Measurements from ENCODE around the gene BCL2L1. TPM values are rescaled to one million over a fixed set of nuclear protein-coding genes. Genes with fewer than 3 reads are reported as not detected.

Gene BCL2L1
- total RNA-seq, 1 donor from 2014 or later = 42.5 TPM

GRCh38 chr20:31698803-31699718 lies 23.6 kb downstream of the BCL2L1 start:
- DNase-seq (ENCODE audit: low spot score) = no peak

GRCh38 chr20:31698243-31698802 lies 24.3 kb downstream of the BCL2L1 start:
- no peak for DNase-seq (ENCODE audit: low spot score)
- intact Hi-C loops (cut with DNase I) = loop anchor here (2.0 kb wide), 1 partner anchor 22 kb away; no protein-coding TSS in a partner anchor

More at GRCh38 chr20:31698803-31699718, 23.6 kb downstream of the BCL2L1 start:
- intact Hi-C loops (cut with DNase I) = loop anchor here (2.0 kb wide), 1 partner anchor 22 kb away; no protein-coding TSS in a partner anchor

- intact Hi-C loops (cut with DNase I) = no loop called here
- no peak for DNase-seq (ENCODE audit: low spot score)
Observed at GRCh38 chr20:31695849-31696804, 26.5 kb downstream of the BCL2L1 start.

- intact Hi-C loops (cut with DNase I) = no loop called here
- no peak for DNase-seq (ENCODE audit: low spot score)
Observed at GRCh38 chr20:31694842-31695593, 27.6 kb downstream of the BCL2L1 start.

- intact Hi-C loops (cut with DNase I) = no loop called here
- no peak for DNase-seq (ENCODE audit: low spot score)
Observed at GRCh38 chr20:31693987-31694661, 28.5 kb downstream of the BCL2L1 start.

GRCh38 chr20:31693402-31693801 lies 29.3 kb downstream of the BCL2L1 start:
- intact Hi-C loops (cut with DNase I) = no loop called here
- DNase-seq (ENCODE audit: low spot score) = no peak

GRCh38 chr20:31691646-31692275 lies 30.9 kb downstream of the BCL2L1 start:
- DNase-seq (ENCODE audit: low spot score) = no peak
- intact Hi-C loops (cut with DNase I) = no loop called here

GRCh38 chr20:31690124-31690666 lies 32.5 kb downstream of the BCL2L1 start:
- intact Hi-C loops (cut with DNase I) = no loop called here
- DNase-seq (ENCODE audit: low spot score) = no peak

GRCh38 chr20:31689141-31689540 lies 33.5 kb downstream of the BCL2L1 start:
- no peak for DNase-seq (ENCODE audit: low spot score)
- intact Hi-C loops (cut with DNase I) = no loop called here

- intact Hi-C loops (cut with DNase I) = no loop called here
- no peak for DNase-seq (ENCODE audit: low spot score)
Observed at GRCh38 chr20:31687777-31688176, 34.9 kb downstream of the BCL2L1 start.

GRCh38 chr20:31685853-31686643 lies 36.6 kb downstream of the BCL2L1 start:
- intact Hi-C loops (cut with DNase I) = no loop called here

GRCh38 chr20:31684153-31685015 lies 38.3 kb downstream of the BCL2L1 start:
- intact Hi-C loops (cut with DNase I) = no loop called here

More at GRCh38 chr20:31685853-31686643, 36.6 kb downstream of the BCL2L1 start:
- no peak for DNase-seq (ENCODE audit: low spot score)

GRCh38 chr20:31682927-31683326 lies 39.7 kb downstream of the BCL2L1 start:
- intact Hi-C loops (cut with DNase I) = no loop called here
- no peak for DNase-seq (ENCODE audit: low spot score)

More at GRCh38 chr20:31684153-31685015, 38.3 kb downstream of the BCL2L1 start:
- DNase-seq (ENCODE audit: low spot score) = no peak

- no peak for DNase-seq (ENCODE audit: low spot score)
- intact Hi-C loops (cut with DNase I) = no loop called here
Observed at GRCh38 chr20:31682352-31682751, 40.3 kb downstream of the BCL2L1 start.

GRCh38 chr20:31681769-31682168 lies 40.9 kb downstream of the BCL2L1 start:
- DNase-seq (ENCODE audit: low spot score) = no peak
- intact Hi-C loops (cut with DNase I) = no loop called here

- intact Hi-C loops (cut with DNase I) = no loop called here
- DNase-seq (ENCODE audit: low spot score) = no peak
Observed at GRCh38 chr20:31681128-31681727, 41.4 kb downstream of the BCL2L1 start.
